Measurements from ENCODE around the gene PCDHGA2. TPM values are rescaled to one million over a fixed set of nuclear protein-coding genes. Genes with fewer than 3 reads are reported as not detected.
"Not testable (repeated sequence)": the region's sequence is repeated elsewhere in the genome, so short reads cannot be mapped to it uniquely, and the experiment has no call there.

Gene PCDHGA2
- 6.2 TPM for total RNA-seq
- long read RNA-seq, full-length matches to known transcripts: 1 of 1 reads
- long read RNA-seq, partial matches to known transcripts: 0 of 1 reads
- long read RNA-seq, other reads (novel, unspliced or antisense): 0 of 1 reads

GRCh38 chr5:141338538-141339306 is at the start of gene PCDHGA2:
Gene PCDHGA2 (plus strand): TSS chr5:141338760.
- DNase-seq (ENCODE audit: missing footprints) (peak; percentile 66), ATAC-seq (peak; percentile 70)
- intact Hi-C loops (cut with DNase I): loop anchor here (5.0 kb wide), 1 partner anchor 224 kb away; no protein-coding TSS in a partner anchor

DNA sequence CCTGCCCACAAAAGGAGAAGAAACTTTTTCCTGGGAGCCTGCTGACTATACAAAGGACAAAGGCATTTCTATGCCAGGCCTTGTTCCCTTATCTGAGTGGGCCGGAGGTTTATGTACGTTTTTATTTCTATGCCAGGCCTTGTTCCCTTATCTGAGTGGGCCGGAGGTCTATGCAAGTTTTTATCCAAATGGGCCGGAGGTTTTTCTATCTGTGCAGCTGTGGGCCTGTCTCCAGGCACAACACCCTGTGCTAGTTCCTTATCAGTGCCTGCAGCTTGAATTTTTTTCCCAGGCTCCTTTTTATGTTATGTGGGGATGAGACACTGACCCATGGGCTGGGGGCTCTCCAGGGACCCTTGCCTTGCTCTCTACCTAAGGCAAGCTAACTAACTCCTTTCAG is 40.2 kb upstream of the PCDHGA2 start:
- intact Hi-C loops (cut with DNase I): no loop called here
- no peak for DNase-seq (ENCODE audit: missing footprints)
- ATAC-seq: no peak

- ATAC-seq (no peak), DNase-seq (ENCODE audit: missing footprints) (no peak)
- intact Hi-C loops (cut with DNase I): no loop called here
These were observed 34.8 kb upstream of the PCDHGA2 start, which contains the start of gene SLC25A2 for GRCh38 chr5:141303756-141304155. Gene SLC25A2 (minus strand): TSS chr5:141304049. CDS start chr5:141303865, 184 bp downstream.

DNA sequence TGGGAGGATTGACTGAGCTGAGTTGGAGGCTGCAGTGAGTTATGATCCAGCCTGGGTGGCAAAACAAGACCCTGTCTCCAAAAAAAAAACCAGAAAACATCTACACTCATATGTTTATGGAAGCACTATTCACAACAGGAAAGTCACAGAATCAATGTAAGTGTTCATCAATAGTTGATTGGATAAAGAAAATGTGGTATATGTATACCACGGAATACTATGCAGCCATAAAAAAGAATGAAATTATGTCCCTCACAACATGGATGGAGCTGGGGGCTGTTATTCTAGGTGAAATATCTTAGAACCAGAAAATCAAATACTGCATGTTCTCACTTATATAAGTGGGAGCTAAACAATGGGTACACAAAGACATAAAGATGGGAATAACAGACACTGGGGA is 31.9 kb upstream of the PCDHGA2 start:
- DNase-seq (ENCODE audit: missing footprints): no peak
- intact Hi-C loops (cut with DNase I): no loop called here
- no peak for ATAC-seq

- DNase-seq (ENCODE audit: missing footprints) (no peak), ATAC-seq (no peak)
- intact Hi-C loops (cut with DNase I): no loop called here
These were observed 24.8 kb upstream of the PCDHGA2 start for GRCh38 chr5:141313711-141314110.

DNA sequence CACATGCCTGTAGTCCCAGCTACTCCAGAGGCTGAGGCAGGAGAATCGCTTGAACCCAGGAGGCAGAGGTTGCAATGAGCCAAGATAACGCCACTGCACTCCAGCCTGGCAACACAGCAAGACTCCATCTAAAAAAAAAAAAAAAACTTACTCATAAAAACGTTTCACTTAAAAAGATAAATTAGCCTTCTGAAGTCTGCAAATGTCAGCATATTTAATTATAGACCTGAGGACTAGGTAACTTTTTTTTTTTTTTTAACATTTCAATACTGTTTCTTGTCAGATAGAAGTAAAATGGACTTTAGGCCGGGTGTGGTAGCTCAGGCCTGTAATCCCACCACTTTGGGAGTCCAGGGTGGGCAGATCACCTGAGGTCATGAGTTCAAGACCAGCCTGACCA is 21.6 kb upstream of the PCDHGA2 start:
- intact Hi-C loops (cut with DNase I); ATAC-seq; DNase-seq (ENCODE audit: missing footprints): not testable (repeated sequence)

DNA sequence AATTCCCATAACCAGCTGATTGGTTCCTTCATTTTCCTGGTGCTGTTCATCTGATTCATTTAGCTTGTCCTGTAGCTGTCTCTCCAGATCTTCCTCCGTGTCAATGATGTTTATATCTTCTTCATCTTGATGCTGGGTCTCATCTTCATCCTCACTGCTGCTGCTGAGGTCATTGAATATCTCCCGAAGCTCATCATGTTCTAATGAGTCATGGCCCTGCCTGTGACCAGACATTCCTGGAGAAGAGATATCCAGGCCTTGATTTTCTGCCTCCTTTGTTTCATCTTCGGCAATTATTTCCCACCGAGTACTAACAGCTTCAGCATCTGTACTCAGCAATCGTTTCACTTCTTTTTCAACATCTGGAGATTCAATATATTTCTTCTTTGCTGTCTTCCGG is 19.4 kb upstream of the PCDHGA2 start:
- no peak for ATAC-seq
- DNase-seq (ENCODE audit: missing footprints): no peak
- intact Hi-C loops (cut with DNase I): no loop called here

GRCh38 chr5:141319699-141320098 is 18.9 kb upstream of the PCDHGA2 start:
- DNase-seq (ENCODE audit: missing footprints): no peak
- ATAC-seq: no peak
- intact Hi-C loops (cut with DNase I): loop anchor here (2.0 to 10.0 kb wide), 2 partner anchors 105 to 241 kb away; partner anchors contain the start of gene PCDHB13

DNA sequence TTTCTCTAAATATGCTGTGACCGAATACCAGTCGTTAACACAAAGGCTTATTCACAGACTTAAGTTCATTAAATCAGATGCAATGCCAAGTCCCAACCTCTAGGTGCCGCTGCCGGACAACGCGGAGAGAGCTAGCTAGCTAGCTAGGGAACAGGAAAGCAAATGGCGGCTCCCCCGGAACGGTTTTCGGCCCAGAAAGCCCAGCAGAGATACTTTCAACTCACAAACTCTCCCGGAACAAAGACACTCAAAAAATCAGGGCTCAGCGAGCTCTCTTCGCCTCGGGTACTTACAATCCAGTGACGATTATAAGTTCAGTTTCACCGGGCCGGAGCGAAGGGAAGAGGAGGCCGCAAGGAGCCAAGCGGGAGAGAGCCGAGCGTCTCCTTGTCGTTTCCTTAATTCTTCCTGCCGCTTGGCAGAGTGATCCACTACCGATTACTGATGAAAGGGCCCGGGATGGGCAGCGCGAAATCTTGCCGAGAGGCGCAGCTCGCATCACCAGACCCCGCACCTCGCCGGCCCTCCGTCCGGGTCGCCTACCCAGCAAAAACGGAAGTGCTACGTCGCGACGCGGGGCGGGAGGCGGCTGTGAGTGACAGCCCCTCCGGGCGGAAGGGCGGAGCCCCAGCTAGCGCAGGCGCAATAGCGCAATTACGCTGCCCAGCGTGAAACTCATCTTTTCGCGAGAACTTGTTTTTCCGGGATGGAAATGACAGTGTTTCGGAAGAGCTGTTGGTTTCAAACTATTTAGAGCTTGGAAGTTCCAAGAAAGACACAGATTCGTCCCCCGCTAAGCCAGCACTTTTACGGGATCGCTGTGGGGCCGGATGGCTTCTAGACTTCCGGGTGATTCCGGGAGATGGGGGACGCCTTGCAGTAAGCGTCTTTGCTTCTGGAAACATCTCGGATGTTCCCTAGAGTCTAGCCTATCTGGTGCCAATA is 18.1 kb upstream of the PCDHGA2 start, which contains the start of gene TAF7:
TAF7 (minus strand) TSS at position 560 of the 945 bp plus-strand sequence. CDS start 740 bp downstream, outside the sequence.
- ATAC-seq (peak; percentile 99), DNase-seq (ENCODE audit: missing footprints) (peak; percentile 96)
- intact Hi-C loops (cut with DNase I): loop anchor here (2.0 to 10.0 kb wide), 2 partner anchors 106 to 240 kb away; partner anchors contain the start of gene PCDHB13

GRCh38 chr5:141322261-141322660 is 16.3 kb upstream of the PCDHGA2 start:
- no peak for ATAC-seq
- DNase-seq (ENCODE audit: missing footprints): no peak
- intact Hi-C loops (cut with DNase I): loop anchor here (10.0 kb wide), 1 partner anchor 107 kb away; the partner anchor contains the start of gene PCDHB13

DNA sequence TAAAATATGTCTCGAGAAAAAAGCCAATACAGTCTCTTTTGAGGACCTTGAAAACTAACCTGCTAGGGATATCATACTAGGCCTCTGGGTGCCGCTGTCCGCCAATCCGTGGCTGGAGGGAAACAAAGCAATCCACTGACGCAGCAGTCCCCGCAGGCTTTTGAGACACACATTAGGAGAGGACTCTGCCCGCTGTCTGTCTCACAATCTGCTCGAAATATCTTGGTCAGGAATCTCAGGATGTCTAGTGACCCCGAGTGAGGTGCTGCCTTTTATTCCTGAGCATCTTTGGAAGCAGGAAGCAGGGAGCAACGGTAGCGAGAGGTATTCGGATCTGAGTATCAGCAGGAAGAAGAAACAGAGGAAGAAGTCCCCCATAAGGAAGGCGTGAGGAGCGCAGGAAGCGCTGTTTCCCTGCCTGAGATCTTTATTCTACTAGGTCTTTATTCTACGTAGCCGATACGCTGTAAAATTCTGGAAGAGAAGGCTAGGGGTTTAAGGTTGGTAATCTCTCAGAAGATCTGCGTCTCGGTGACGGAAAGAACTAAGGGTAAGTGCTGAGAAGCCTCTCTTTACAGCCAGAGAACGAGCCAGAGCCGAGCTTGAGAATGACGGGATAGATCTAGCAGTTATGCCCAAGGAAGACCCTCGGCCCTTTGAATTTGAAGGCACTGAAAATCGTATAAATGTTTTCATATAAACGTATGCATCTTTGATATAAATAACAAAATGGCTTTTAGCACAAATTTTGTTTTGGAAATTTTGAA is 12.3 kb upstream of the PCDHGA2 start:
- peak; percentile 89 for ATAC-seq
- intact Hi-C loops (cut with DNase I): loop anchor here (10.0 kb wide), 1 partner anchor 111 kb away; the partner anchor contains the start of gene PCDHB13
- peak; percentile 80 for DNase-seq (ENCODE audit: missing footprints)

DNA sequence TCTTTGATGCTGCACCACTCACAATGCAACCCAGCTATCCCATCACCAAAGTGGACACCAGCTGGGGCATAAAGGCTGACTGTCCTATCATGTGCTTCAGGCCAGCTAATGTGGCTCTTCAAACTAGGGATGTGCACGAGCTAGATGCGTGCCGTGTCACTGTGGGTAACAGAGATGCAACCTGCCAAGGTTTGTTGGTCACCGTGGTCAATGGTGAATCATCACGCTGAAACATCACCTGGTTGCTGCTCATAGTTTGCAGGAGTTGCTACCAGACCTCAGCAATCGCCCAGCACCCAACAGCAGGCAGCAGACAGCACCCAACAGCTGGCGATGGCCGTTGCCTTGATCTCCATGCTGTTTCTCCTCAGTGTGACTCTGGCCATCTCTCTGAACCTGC is 10.3 kb upstream of the PCDHGA2 start:
- ATAC-seq (no peak), DNase-seq (ENCODE audit: missing footprints) (peak; percentile 48)
- intact Hi-C loops (cut with DNase I): loop anchor here (10.0 kb wide), 1 partner anchor 113 kb away; the partner anchor contains the start of gene PCDHB13

- peak; percentile 62 for ATAC-seq
- DNase-seq (ENCODE audit: missing footprints): peak; percentile 45
- intact Hi-C loops (cut with DNase I): no loop called here
These were observed 8.1 kb upstream of the PCDHGA2 start, which contains the start of gene PCDHGA1 for GRCh38 chr5:141330299-141331080. Gene PCDHGA1 (plus strand): TSS chr5:141330514.

GRCh38 chr5:141332571-141332970 is 6.0 kb upstream of the PCDHGA2 start:
- intact Hi-C loops (cut with DNase I); ATAC-seq; DNase-seq (ENCODE audit: missing footprints): not testable (repeated sequence)

DNA sequence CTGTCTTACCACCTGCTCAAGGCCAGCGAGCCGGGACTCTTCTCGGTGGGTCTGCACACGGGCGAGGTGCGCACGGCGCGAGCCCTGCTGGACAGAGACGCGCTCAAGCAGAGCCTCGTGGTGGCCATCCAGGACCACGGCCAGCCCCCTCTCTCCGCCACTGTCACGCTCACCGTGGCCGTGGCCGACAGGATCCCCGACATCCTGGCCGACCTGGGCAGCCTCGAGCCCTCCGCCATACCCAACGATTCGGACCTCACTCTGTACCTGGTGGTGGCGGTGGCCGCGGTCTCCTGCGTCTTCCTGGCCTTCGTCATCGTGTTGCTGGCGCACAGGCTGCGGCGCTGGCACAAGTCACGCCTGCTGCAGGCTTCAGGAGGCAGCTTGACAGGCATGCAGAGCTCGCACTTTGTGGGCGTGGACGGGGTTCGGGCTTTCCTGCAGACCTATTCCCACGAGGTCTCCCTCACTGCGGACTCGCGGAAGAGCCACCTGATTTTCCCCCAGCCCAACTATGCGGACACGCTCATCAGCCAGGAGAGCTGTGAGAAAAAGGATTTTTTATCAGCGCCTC is 2.3 kb downstream of the PCDHGA2 start:
- ATAC-seq; DNase-seq (ENCODE audit: missing footprints); intact Hi-C loops (cut with DNase I): not testable (repeated sequence)

DNA sequence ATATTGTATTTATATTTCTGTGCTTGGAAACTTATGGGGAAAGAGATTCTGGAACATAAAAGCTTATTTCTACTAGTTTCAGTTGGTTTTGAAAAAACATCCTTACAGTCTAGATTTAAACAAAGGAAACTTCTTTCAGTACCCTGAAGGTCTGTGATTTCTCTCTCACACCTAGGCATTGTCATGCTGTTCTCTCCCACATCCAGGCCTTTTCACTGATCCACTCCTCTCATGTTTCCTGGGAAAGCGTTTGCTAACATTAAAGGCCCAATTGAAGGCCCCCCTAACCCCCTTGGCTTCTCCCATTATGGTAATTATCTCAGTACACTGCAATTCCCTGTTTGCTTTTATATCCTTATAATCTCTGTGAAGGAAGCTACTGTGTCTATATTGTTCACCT is 4.2 kb downstream of the PCDHGA2 start:
- peak; percentile 61 for ATAC-seq
- DNase-seq (ENCODE audit: missing footprints): no peak
- intact Hi-C loops (cut with DNase I): no loop called here

All from Right ventricle myocardium inferior (tissue), 1 donor.